ENCODE data around the gene CTRB1. TPM values are rescaled to one million over a fixed set of nuclear protein-coding genes. Genes with fewer than 3 reads are reported as not detected.

CTRB1 gene
- total RNA-seq, 1 donor from 2014 or later: not detected

DNA sequence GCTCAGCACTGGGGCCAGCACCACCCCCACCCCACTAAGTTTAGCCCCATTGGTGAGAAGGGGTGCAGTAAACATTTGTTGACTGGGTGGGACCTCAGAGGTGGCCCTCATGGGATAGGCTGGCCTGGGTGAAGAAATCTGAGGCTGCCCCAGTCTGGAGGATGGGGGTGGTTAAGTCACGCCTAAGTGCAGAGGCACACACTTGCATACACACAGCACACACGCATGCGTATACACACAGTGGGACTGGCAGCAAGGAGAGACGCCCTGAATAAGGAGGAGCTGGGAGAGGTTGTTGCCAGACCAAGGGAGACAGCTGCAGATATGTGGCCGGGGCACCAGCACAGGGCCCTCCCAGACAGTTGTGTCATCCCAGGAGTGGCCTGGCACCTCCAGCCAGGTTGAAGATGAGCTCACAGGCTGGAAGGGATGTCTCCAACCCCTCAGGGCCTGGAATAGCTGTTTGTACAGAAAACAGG, 35.6 kb downstream of the CTRB1 start:
- H3K4me3 Mint-ChIP-seq (ENCODE audit: unreplicated experiment): peak overlapping the region; percentile 34
- H3K27ac Mint-ChIP-seq (ENCODE audit: unreplicated experiment): peak overlapping the region; percentile 81
- H3K36me3 Mint-ChIP-seq (ENCODE audit: unreplicated experiment): no peaks in the 10 kb centered on the region
- no peak for DNase-seq
- H3K9me3 Mint-ChIP-seq (ENCODE audit: unreplicated experiment): peaks cover 20% of the 10 kb centered on the region
- H3K27me3 Mint-ChIP-seq (ENCODE audit: unreplicated experiment): peaks cover 16% of the 10 kb centered on the region
- TF ChIP-seq, protein P1, sequence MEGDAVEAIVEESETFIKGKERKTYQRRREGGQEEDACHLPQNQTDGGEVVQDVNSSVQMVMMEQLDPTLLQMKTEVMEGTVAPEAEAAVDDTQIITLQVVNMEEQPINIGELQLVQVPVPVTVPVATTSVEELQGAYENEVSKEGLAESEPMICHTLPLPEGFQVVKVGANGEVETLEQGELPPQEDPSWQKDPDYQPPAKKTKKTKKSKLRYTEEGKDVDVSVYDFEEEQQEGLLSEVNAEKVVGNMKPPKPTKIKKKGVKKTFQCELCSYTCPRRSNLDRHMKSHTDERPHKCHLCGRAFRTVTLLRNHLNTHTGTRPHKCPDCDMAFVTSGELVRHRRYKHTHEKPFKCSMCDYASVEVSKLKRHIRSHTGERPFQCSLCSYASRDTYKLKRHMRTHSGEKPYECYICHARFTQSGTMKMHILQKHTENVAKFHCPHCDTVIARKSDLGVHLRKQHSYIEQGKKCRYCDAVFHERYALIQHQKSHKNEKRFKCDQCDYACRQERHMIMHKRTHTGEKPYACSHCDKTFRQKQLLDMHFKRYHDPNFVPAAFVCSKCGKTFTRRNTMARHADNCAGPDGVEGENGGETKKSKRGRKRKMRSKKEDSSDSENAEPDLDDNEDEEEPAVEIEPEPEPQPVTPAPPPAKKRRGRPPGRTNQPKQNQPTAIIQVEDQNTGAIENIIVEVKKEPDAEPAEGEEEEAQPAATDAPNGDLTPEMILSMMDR (IDR thresholded peaks at IDR 0.05; ENCODE audit: partially characterized antibody, unreplicated experiment): no peak
- peaks cover 43% of the 10 kb centered on the region for H3K4me1 Mint-ChIP-seq (ENCODE audit: low read depth, unreplicated experiment)

DNA sequence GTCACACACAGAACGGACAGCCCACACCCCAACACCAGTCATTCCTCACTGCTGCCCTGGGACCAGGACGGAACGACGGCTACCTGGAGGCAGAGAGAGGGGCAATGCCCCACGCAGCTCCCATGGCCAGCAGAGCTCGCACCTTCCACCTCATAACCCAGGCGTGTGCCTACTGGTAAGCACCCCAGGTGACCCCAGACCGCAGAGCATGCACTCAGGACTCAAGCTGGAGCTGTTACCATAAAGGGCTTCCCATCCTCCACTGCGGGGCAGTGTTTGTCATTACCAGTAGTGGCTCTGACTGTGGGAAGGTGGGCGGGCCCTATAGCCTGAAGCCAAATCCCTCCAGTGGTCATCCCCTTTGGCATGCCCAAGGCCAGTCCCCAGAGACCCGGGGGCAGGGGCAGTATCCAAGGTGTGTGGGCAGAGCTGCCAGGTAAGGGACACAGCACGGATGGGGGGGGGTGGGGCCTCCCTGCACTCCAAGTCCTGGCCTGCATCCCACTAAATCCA, 37.3 kb downstream of the CTRB1 start:
- H3K27ac Mint-ChIP-seq (ENCODE audit: unreplicated experiment): peak overlapping the region; percentile 62
- TF ChIP-seq, protein P1 (IDR thresholded peaks at IDR 0.05; ENCODE audit: partially characterized antibody, unreplicated experiment): no peak
- peaks cover 47% of the 10 kb centered on the region for H3K4me1 Mint-ChIP-seq (ENCODE audit: low read depth, unreplicated experiment)
- no peak overlapping the region for H3K4me3 Mint-ChIP-seq (ENCODE audit: unreplicated experiment)
- no peaks in the 10 kb centered on the region for H3K36me3 Mint-ChIP-seq (ENCODE audit: unreplicated experiment)
- DNase-seq: no peak
- peaks cover 21% of the 10 kb centered on the region for H3K9me3 Mint-ChIP-seq (ENCODE audit: unreplicated experiment)
- H3K27me3 Mint-ChIP-seq (ENCODE audit: unreplicated experiment): peaks cover 20% of the 10 kb centered on the region

DNA sequence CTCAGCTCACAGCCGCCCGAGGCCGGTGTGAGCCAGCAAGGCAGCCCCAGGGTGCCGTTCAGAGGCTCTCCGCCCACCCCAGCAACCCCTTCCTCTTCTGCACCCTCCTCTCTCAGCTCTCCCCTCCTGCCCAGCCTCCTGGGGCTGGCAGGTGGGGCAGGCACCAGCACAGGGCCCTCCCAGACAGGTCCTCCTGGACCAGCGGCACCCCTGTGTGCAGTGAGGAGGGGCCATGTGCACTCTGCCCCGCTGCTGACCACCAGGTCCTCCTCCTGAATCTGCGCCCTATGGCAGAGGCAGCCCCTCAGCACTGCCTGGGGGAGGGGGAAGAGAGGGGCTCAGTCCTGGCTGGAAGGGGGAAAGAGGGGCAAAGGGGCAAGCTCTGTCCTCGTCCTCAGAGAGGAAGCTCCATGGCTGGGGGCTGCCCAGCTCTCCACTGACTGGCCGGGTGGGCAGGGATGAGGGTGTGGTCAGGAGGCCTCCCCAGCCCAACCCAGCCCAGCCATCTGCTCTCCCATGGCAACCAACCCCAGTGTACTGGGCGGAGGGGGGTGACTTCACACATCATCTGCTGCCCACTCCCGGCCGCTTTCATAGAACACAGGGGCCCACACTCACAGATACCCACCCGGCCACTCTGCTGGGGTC, 38.0 kb downstream of the CTRB1 start:
- peaks cover 50% of the 10 kb centered on the region for H3K4me1 Mint-ChIP-seq (ENCODE audit: low read depth, unreplicated experiment)
- TF ChIP-seq, protein P1 (IDR thresholded peaks at IDR 0.05; ENCODE audit: partially characterized antibody, unreplicated experiment): no peak
- H3K36me3 Mint-ChIP-seq (ENCODE audit: unreplicated experiment): no peaks in the 10 kb centered on the region
- peak; percentile 79 for DNase-seq
- H3K9me3 Mint-ChIP-seq (ENCODE audit: unreplicated experiment): peaks cover 19% of the 10 kb centered on the region
- peaks cover 19% of the 10 kb centered on the region for H3K27me3 Mint-ChIP-seq (ENCODE audit: unreplicated experiment)
- peak overlapping the region; percentile 88 for H3K4me3 Mint-ChIP-seq (ENCODE audit: unreplicated experiment)
- peak overlapping the region; percentile 96 for H3K27ac Mint-ChIP-seq (ENCODE audit: unreplicated experiment)

DNA sequence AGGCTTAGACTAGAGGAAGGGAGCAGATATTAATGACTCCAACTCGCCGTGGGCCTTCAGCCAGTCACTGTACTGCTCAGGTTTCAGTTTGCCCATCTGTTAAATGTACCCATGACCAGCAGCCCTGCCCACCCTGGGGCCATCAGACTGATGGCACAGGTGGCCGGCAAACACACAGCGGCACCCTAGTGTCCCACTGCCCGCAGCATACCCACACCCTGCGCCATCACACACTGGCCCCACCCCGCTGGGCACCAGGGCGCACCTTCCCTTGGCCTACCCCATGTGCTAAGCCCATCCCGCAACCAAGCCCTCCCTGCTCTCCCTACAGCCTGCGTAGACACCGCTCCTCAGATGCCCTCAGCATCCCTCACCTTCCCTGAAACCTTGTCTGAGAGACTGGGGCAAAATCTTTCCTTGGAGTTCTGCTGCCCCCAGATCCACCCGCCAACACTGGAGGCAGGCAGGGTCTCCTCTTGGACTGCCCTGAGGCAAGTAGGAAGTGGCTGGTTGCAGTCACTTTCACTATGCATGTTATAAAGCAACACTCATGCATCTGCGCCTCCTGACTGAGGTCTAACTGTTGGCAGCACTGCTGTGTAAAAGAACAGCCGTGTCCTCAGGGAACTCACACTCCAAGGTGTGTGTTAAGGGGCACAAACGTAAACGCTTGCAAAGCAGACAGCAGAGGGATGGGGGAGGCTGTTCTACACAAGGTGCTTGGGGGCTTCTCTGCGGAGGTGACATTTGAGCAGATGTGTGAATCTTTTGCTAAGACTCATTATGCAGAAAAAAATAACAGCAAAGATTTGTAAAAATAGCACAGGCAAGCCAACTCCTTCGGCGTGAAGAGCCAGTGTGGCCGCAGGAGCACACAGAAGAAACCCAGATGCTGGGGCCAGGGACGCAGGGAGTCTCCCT, 39.4 kb downstream of the CTRB1 start:
- H3K4me1 Mint-ChIP-seq (ENCODE audit: low read depth, unreplicated experiment): peaks cover 56% of the 10 kb centered on the region
- H3K36me3 Mint-ChIP-seq (ENCODE audit: unreplicated experiment): no peaks in the 10 kb centered on the region
- peak overlapping the region; percentile 96 for H3K27ac Mint-ChIP-seq (ENCODE audit: unreplicated experiment)
- H3K4me3 Mint-ChIP-seq (ENCODE audit: unreplicated experiment): peak overlapping the region; percentile 88
- H3K27me3 Mint-ChIP-seq (ENCODE audit: unreplicated experiment): peaks cover 15% of the 10 kb centered on the region
- TF ChIP-seq, protein P1 (IDR thresholded peaks at IDR 0.05; ENCODE audit: partially characterized antibody, unreplicated experiment): no peak
- peaks cover 15% of the 10 kb centered on the region for H3K9me3 Mint-ChIP-seq (ENCODE audit: unreplicated experiment)
- no peak for DNase-seq
